H1 (cell line): ENCODE measurements around the gene AGBL4. TPM values are rescaled to one million over a fixed set of nuclear protein-coding genes. Genes with fewer than 3 reads are reported as not detected.

ENCODE experiments used
- CTCF ChIA-PET: fragments of 300-600 bp; sonication (Branson Sonifier 250); formaldehyde crosslinking; loops from one replicate; lab custom pipeline; 2021; ENCODE audit not compliant: partially characterized antibody; lab: Charles Lee
- POLR2A ChIA-PET: fragments of 300-600 bp; sonication (Branson Sonifier 250); formaldehyde crosslinking; loops from one replicate; lab custom pipeline; 2021; ENCODE audit warnings: inconsistent platforms; ENCODE audit not compliant: partially characterized antibody; lab: Charles Lee
- DNase-seq, 2 experiments: peaks; one replicate each; pipeline versions ENCODE4 v3.0.0 to v3.0.0-alpha.2; 2010 to 2022; ENCODE audit warnings: low spot score in 2 of 2, low read depth in 1 of 2, mixed read lengths in 1 of 2
- FAIRE-seq: peaks from 2 replicates; lab custom pipeline; 2011; peaks lifted over from hg19 to GRCh38; lab: Jason Lieb, UNC
- H2AFZ ChIP-seq: 2 replicates; pipeline ENCODE4 v1.8.1; 2012; ENCODE audit warnings: low read length, inconsistent platforms
- H2AK5ac ChIP-seq: 2 replicates; pipeline ENCODE4 v1.6.1; 2013; ENCODE audit warnings: low read depth, low read length
- H2BK120ac ChIP-seq: replicated peaks from 2 replicates; pipeline ENCODE3; 2013; ENCODE audit warnings: low read depth, low read length, inconsistent platforms
- H2BK12ac ChIP-seq: 2 replicates; pipeline ENCODE4 v1.6.1; 2013; ENCODE audit warnings: low read depth, low read length
- H2BK15ac ChIP-seq: 2 replicates; pipeline ENCODE4 v1.6.1; 2013; ENCODE audit warnings: low read length
- H2BK20ac ChIP-seq: 2 replicates; pipeline ENCODE4 v1.6.1; 2013; ENCODE audit warnings: low read length
- H2BK5ac ChIP-seq: 2 replicates; pipeline ENCODE4 v1.6.1; 2013; ENCODE audit warnings: low read depth, low read length
- H3K14ac ChIP-seq: 2 replicates; pipeline ENCODE4 v1.6.1; 2013; ENCODE audit warnings: inconsistent platforms; ENCODE audit not compliant: insufficient read length
- H3K18ac ChIP-seq: 2 replicates; pipeline ENCODE4 v1.6.1; 2013; ENCODE audit warnings: low read length; ENCODE audit errors: extremely low read depth
- H3K23ac ChIP-seq: 2 replicates; pipeline ENCODE4 v1.6.1; 2013; ENCODE audit warnings: inconsistent platforms; ENCODE audit not compliant: insufficient read length
- H3K23me2 ChIP-seq: 2 replicates; pipeline ENCODE4 v1.6.1; 2013; ENCODE audit warnings: low read depth, low read length
- H3K27ac ChIP-seq: 2 replicates; pipeline ENCODE4 v1.6.1; 2011; ENCODE audit warnings: low read depth, low read length, inconsistent platforms
- H3K27me3 ChIP-seq, 4 experiments: replicated peaks in 1 of 4; 1 replicate in 1 of 4; 2 replicates in 3 of 4; pipeline versions ENCODE4 v1.6.1 to v1.8.1; 2011 to 2013; ENCODE audit warnings: low read length in 3 of 4, mild to moderate bottlenecking in 3 of 4, inconsistent platforms in 2 of 4, mixed read lengths in 2 of 4, moderate library complexity in 1 of 4; ENCODE audit not compliant: control insufficient read depth in 3 of 4, insufficient read depth in 3 of 4; ENCODE audit errors: extremely low read depth in 1 of 4
- H3K36me3 ChIP-seq, 4 experiments: 2 replicates each; pipeline versions ENCODE4 v1.6.1 to v1.8.1; 2011 to 2013; ENCODE audit warnings: mild to moderate bottlenecking in 4 of 4, low read length in 3 of 4, moderate library complexity in 2 of 4, control low read depth in 1 of 4, inconsistent platforms in 1 of 4; ENCODE audit not compliant: insufficient read depth in 4 of 4, control insufficient read depth in 2 of 4
- H3K4ac ChIP-seq: replicated peaks from 2 replicates; pipeline ENCODE3; 2013; ENCODE audit warnings: low read length, low read depth, mixed read lengths, inconsistent platforms; ENCODE audit not compliant: insufficient read length
- H3K4me1 ChIP-seq, 4 experiments: replicated peaks in 1 of 4; 1 replicate in 1 of 4; 2 replicates in 3 of 4; pipeline versions ENCODE4 v1.6.1 to v1.8.1; 2011 to 2013; ENCODE audit warnings: low read length in 3 of 4, inconsistent platforms in 2 of 4, mixed read lengths in 1 of 4; ENCODE audit not compliant: insufficient read depth in 4 of 4, control insufficient read depth in 3 of 4
- H3K4me2 ChIP-seq, 2 experiments: 2 replicates each; pipeline versions ENCODE4 v1.6.1 to v1.8.1; 2011 to 2013; ENCODE audit warnings: low read depth in 2 of 2, low read length in 2 of 2, control low read depth in 1 of 2, inconsistent platforms in 1 of 2, mild to moderate bottlenecking in 1 of 2; ENCODE audit not compliant: insufficient read depth in 1 of 2
- H3K4me3 ChIP-seq, 4 experiments: fragments of 200-600, 300-600 bp in 1 of 4; sonication (generic), shearing (Covaris generic), sonication (Bioruptor Twin) in 1 of 4; 2 replicates each; pipeline versions ENCODE4 v1.5.1 to v1.8.1; 2011 to 2016; ENCODE audit warnings: low read length in 4 of 4, low read depth in 3 of 4, control low read depth in 2 of 4, inconsistent platforms in 2 of 4, mild to moderate bottlenecking in 2 of 4, mixed read lengths in 1 of 4, moderate library complexity in 1 of 4; ENCODE audit not compliant: insufficient read depth in 2 of 4; ENCODE audit errors: extremely low read depth in 1 of 4
- H3K56ac ChIP-seq: replicated peaks from 2 replicates; pipeline ENCODE3; 2013; ENCODE audit warnings: low read depth, mild to moderate bottlenecking, mixed read lengths, low read length, inconsistent platforms; ENCODE audit not compliant: insufficient read length
- H3K79me1 ChIP-seq: 2 replicates; pipeline ENCODE4 v1.6.1; 2013; ENCODE audit warnings: low read depth, low read length, control low read depth
- H3K79me2 ChIP-seq, 2 experiments: 2 replicates each; pipeline versions ENCODE4 v1.6.1 to v1.8.1; 2012 to 2013; ENCODE audit warnings: low read length in 2 of 2, mild to moderate bottlenecking in 2 of 2, inconsistent platforms in 1 of 2; ENCODE audit not compliant: insufficient read depth in 2 of 2, control insufficient read depth in 1 of 2
- H3K9ac ChIP-seq, 4 experiments: replicated peaks in 1 of 4; 1 replicate in 1 of 4; 2 replicates in 3 of 4; pipeline versions ENCODE4 v1.6.1 to v1.8.1; 2011 to 2013; ENCODE audit warnings: low read depth in 3 of 4, low read length in 3 of 4, control low read depth in 2 of 4, mild to moderate bottlenecking in 2 of 4, moderate library complexity in 2 of 4, inconsistent platforms in 1 of 4; ENCODE audit errors: extremely low read depth in 1 of 4
- H3K9me3 ChIP-seq, 2 experiments: 2 replicates each; pipeline versions ENCODE4 v1.6.1 to v1.8.1; 2012 to 2013; ENCODE audit warnings: mild to moderate bottlenecking in 2 of 2, moderate library complexity in 2 of 2, control low read depth in 1 of 2, inconsistent platforms in 1 of 2, low read depth in 1 of 2, low read length in 1 of 2, mixed read lengths in 1 of 2; ENCODE audit not compliant: insufficient read depth in 2 of 2
- H4K20me1 ChIP-seq, 2 experiments: replicated peaks in 1 of 2; 2 replicates each; pipeline versions ENCODE3 to v1.8.1; 2011 to 2013; ENCODE audit warnings: inconsistent platforms in 2 of 2, low read length in 2 of 2, mild to moderate bottlenecking in 1 of 2; ENCODE audit not compliant: insufficient read depth in 2 of 2, control insufficient read depth in 1 of 2
- H4K5ac ChIP-seq: 2 replicates; pipeline ENCODE4 v1.6.1; 2013; ENCODE audit warnings: low read length, low read depth, mixed read lengths, inconsistent platforms; ENCODE audit not compliant: insufficient read length
- H4K8ac ChIP-seq: 2 replicates; pipeline ENCODE4 v1.8.0; 2013; ENCODE audit warnings: mild to moderate bottlenecking, moderate library complexity, low read length, inconsistent platforms; ENCODE audit not compliant: insufficient read depth; ENCODE audit errors: extremely low read depth
- H4K91ac ChIP-seq: replicated peaks from 2 replicates; pipeline ENCODE3; 2013; ENCODE audit warnings: low read length, mixed read lengths, inconsistent platforms; ENCODE audit not compliant: insufficient read length
- CBX5 ChIP-seq: fragments of 300-800, 300-1000 bp; sonication (generic); IDR thresholded peaks from 2 replicates; pipeline ENCODE4 v1.7.1; 2016; ENCODE audit warnings: antibody characterized with exemption, low read length, low read depth
- HDAC6 ChIP-seq: IDR thresholded peaks from one replicate; pipeline ENCODE4 v1.7.1; 2012; ENCODE audit warnings: low read depth, mild to moderate bottlenecking, inconsistent platforms, low read length, moderate library complexity
- RNF2 ChIP-seq: fragments of 200-900, 300-1000 bp; sonication (generic); IDR thresholded peaks from 2 replicates; pipeline ENCODE4 v1.7.1; 2016; ENCODE audit warnings: borderline replicate concordance, low read depth, mild to moderate bottlenecking, antibody characterized with exemption, low read length; ENCODE audit not compliant: poor library complexity, severe bottlenecking; ENCODE audit errors: missing control alignments
- SAP30 ChIP-seq: fragments of 300-600 bp; sonication (generic); IDR thresholded peaks from 2 replicates; pipeline ENCODE4 v1.7.1; 2012; ENCODE audit warnings: low read length, moderate library complexity, mild to moderate bottlenecking, inconsistent platforms; ENCODE audit not compliant: insufficient read depth, insufficient replicate concordance
- WGBS, 2 experiments: shearing (Covaris generic) in 1 of 2; methylation state at CpG; one replicate each; pipeline versions ENCODE4 v1.1.6 to v1.1.7; 2013 to 2015; ENCODE audit warnings: low lambda C conversion rate in 2 of 2, mixed read lengths in 2 of 2, inconsistent platforms in 1 of 2, low coverage in 1 of 2, missing lambda C conversion rate in 1 of 2; ENCODE audit not compliant: insufficient replicate concordance in 2 of 2, insufficient coverage in 1 of 2, insufficient read length in 1 of 2; ENCODE audit errors: extremely low coverage in 1 of 2, missing lambda C conversion rate in 1 of 2; 5-methylcytosine and 5-hydroxymethylcytosine counted together
- polyA plus RNA-seq, 7 experiments: library from polyadenylated mRNA; depleted of rRNA in 3 of 7; stranded (reverse) in 5 of 7; unstranded in 2 of 7; fragments of >200 nt in 5 of 7; fragments of 200-250 nt in 2 of 7; gene quantifications; 1 replicate in 5 of 7; 2 replicates in 1 of 7; 4 replicates in 1 of 7; pipeline versions ENCODE4 v1.2.1 to v1.2.3, GENCODE V29; 2011 to 2013; ENCODE audit warnings: missing spikeins in 2 of 7, mixed read lengths in 2 of 7
- total RNA-seq: library from RNA; stranded (reverse); fragmentation: NEBNext Ultra II Directional; extraction: Animal tissue kit (Norgen Biotek cat#: 25700); gene quantifications from 2 replicates; pipeline ENCODE4 v1.2.1, GENCODE V29; 2021

AGBL4 gene
- total and polyA plus RNA-seq, 2 of the 8 experiments (the other 6 are each of a cell fraction or from before 2014, with no cell fraction given): 0.41 to 0.45 TPM

- Histone ChIP-seq H2AK5ac (no peak overlapping the region), H2BK20ac (no peak overlapping the region), H4K91ac (no peak overlapping the region), H3K4me2 (no peak overlapping the region), H2BK12ac (no peak overlapping the region), H3K4me3 (no peak overlapping the region), H3K9ac (no peak overlapping the region), H3K18ac (no peak overlapping the region), H2AFZ (no peak overlapping the region), H3K36me3 (peaks cover 0 to 7% (median 0%) of the 10 kb centered on the region in 4 experiments; a peak in 1 of 8 replicates), H4K5ac (no peak overlapping the region), H2BK15ac (no peak overlapping the region), H3K27ac (no peak overlapping the region), H3K4ac (no peak overlapping the region), H3K4me1 (peaks cover 0 to 4% (median 0%) of the 10 kb centered on the region in 4 experiments; a peak in 1 of 7 replicates), H3K9me3 (no peaks in the 10 kb centered on the region), H3K79me2 (peaks cover 0 to 3% of the 10 kb centered on the region in 2 experiments; a peak in 1 of 4 replicates), H3K23ac (no peak overlapping the region), H4K20me1 (no peaks in the 10 kb centered on the region), H3K27me3 (no peaks in the 10 kb centered on the region), H3K23me2 (peaks cover 6% of the 10 kb centered on the region; the same call in 1 of the 2 replicates), H3K79me1 (peaks cover 2% of the 10 kb centered on the region; the same call in 1 of the 2 replicates), H2BK5ac (no peak overlapping the region), H2BK120ac (no peak overlapping the region), H3K56ac (no peak overlapping the region), H4K8ac (no peak overlapping the region), H3K14ac (no peak overlapping the region)
- ChIA-PET CTCF (interaction anchor here (0.7 to 2.7 kb wide), 5 partner anchors 11 to 246 kb away, joined by 3 to 10 read pairs (median 4); no protein-coding TSS in a partner anchor), POLR2A (no interaction called here)
- 97% methylated on average over 2 of the region's 2 CpGs; no CpG with 5 or more reads in 1 of the 2 experiments for WGBS, 2 experiments
- FAIRE-seq (no peak), DNase-seq (no peak)
- TF ChIP-seq SAP30 (no peak), HDAC6 (no peak), RNF2 (no peak), CBX5 (no peak)
These were observed 1251.5 kb downstream of the AGBL4 start for GRCh38 chr1:48772211-48772610.
